H1 (cell line): Measurements from ENCODE around the gene PRODH2. TPM values are rescaled to one million over a fixed set of nuclear protein-coding genes. Genes with fewer than 3 reads are reported as not detected.

Experiments used
- BACH1 ChIP-seq: IDR thresholded peaks from 2 replicates; pipeline ENCODE4 v1.6.1; 2012; ENCODE audit warnings: low read length, improper control_type of control experiment
- CEBPB ChIP-seq: IDR thresholded peaks from 2 replicates; pipeline ENCODE4 v1.6.1; 2012; ENCODE audit warnings: low read depth, low read length
- CHD1 ChIP-seq: IDR thresholded peaks from 2 replicates; pipeline ENCODE4 v1.6.1; 2012; ENCODE audit warnings: low read depth, low read length, improper control_type of control experiment
- EP300 ChIP-seq, 2 experiments: IDR thresholded peaks; 1 replicate in 1 of 2; 2 replicates in 1 of 2; pipeline ENCODE4 v1.6.1; 2011 to 2012; ENCODE audit warnings: low read depth in 2 of 2, low read length in 2 of 2, mild to moderate bottlenecking in 2 of 2, borderline replicate concordance in 1 of 2, inconsistent platforms in 1 of 2, moderate library complexity in 1 of 2
- HDAC2 ChIP-seq, 2 experiments: fragments of 300-600 bp in 1 of 2; sonication (generic) in 1 of 2; IDR thresholded peaks; 2 replicates each; pipeline ENCODE4 v1.6.1; 2011 to 2012; ENCODE audit warnings: low read depth in 2 of 2, low read length in 2 of 2, mild to moderate bottlenecking in 2 of 2, moderate library complexity in 2 of 2, borderline replicate concordance in 1 of 2, inconsistent platforms in 1 of 2
- POU5F1 ChIP-seq: IDR thresholded peaks from 2 replicates; pipeline ENCODE4 v1.6.1; 2011; ENCODE audit warnings: low read depth, mild to moderate bottlenecking, low read length, moderate library complexity
- TAF1 ChIP-seq: IDR thresholded peaks from 2 replicates; pipeline ENCODE4 v1.6.1; 2011; ENCODE audit warnings: mild to moderate bottlenecking, low read depth, low read length
- USF2 ChIP-seq: IDR thresholded peaks from 2 replicates; pipeline ENCODE4 v1.6.1; 2011; ENCODE audit warnings: low read length, improper control_type of control experiment
- YY1 ChIP-seq: IDR thresholded peaks from 2 replicates; pipeline ENCODE4 v1.6.1; 2011; ENCODE audit warnings: low read depth, mild to moderate bottlenecking, low read length
- polyA plus RNA-seq, 7 experiments: library from polyadenylated mRNA; depleted of rRNA in 3 of 7; stranded (reverse) in 5 of 7; unstranded in 2 of 7; fragments of >200 nt in 5 of 7; fragments of 200-250 nt in 2 of 7; gene quantifications; 1 replicate in 5 of 7; 2 replicates in 1 of 7; 4 replicates in 1 of 7; pipeline versions ENCODE4 v1.2.1 to v1.2.3, GENCODE V29; 2011 to 2013; ENCODE audit warnings: missing spikeins in 2 of 7, mixed read lengths in 2 of 7
- total RNA-seq: library from RNA; stranded (reverse); fragmentation: NEBNext Ultra II Directional; extraction: Animal tissue kit (Norgen Biotek cat#: 25700); gene quantifications from 2 replicates; pipeline ENCODE4 v1.2.1, GENCODE V29; 2021

Gene PRODH2
- total and polyA plus RNA-seq, 2 of the 8 experiments (the other 6 are each of a cell fraction or from before 2014, with no cell fraction given) = not detected

- no peak for TF ChIP-seq HDAC2 (IDR thresholded peaks at IDR 0.05; ENCODE audit: borderline replicate concordance in 1 of 2, low read depth in 2 of 2, low read length in 2 of 2)
- TF ChIP-seq EP300 (IDR thresholded peaks at IDR 0.05; ENCODE audit: borderline replicate concordance in 1 of 2, low read depth in 2 of 2, low read length in 2 of 2) = no peak
- TF ChIP-seq POU5F1 = no peak
- no peak for TF ChIP-seq TAF1
- no peak for TF ChIP-seq CEBPB
- no peak for TF ChIP-seq CHD1
- no peak for TF ChIP-seq USF2
- TF ChIP-seq BACH1 = no peak
- TF ChIP-seq YY1 = no peak
These were observed 24.3 kb downstream of the PRODH2 start (continued) for GRCh38 chr19:35788205-35788960.
